ENCODE data around the gene IL4I1. TPM values are rescaled to one million over a fixed set of nuclear protein-coding genes. Genes with fewer than 3 reads are reported as not detected.

Gene IL4I1
- polyA plus RNA-seq, 1 experiment = 0.30 TPM

- Histone ChIP-seq H3K9me3 (ENCODE audit: control insufficient read depth, insufficient read depth, low read length) (no peaks in the 10 kb centered on the region; the same call in 1 of the 2 replicates), H3K4me3 (ENCODE audit: low read depth, low read length) (no peak overlapping the region), H3K27ac (ENCODE audit: low read depth, low read length) (no peak overlapping the region), H3K27me3 (ENCODE audit: control insufficient read depth, insufficient read depth, low read length) (no peaks in the 10 kb centered on the region)
- no peak for TF ChIP-seq CTCF (IDR thresholded peaks at IDR 0.05; ENCODE audit: low read depth, low read length)
- CTCF ChIA-PET = no interaction called here
- no peak for DNase-seq (ENCODE audit: low read depth, low spot score)
- POLR2A ChIA-PET = interaction anchor here (1.2 kb wide), 1 partner anchor 52 kb away, joined by 3 read pairs; no protein-coding TSS in a partner anchor
These were observed 34.9 kb downstream of the IL4I1 start for GRCh38 chr19:49861541-49862378.

GRCh38 chr19:49861107-49861506, 35.6 kb downstream of the IL4I1 start:
- Histone ChIP-seq H3K4me3 (ENCODE audit: low read depth, low read length) (no peak overlapping the region), H3K27ac (ENCODE audit: low read depth, low read length) (no peak overlapping the region), H3K27me3 (ENCODE audit: control insufficient read depth, insufficient read depth, low read length) (no peaks in the 10 kb centered on the region), H3K9me3 (ENCODE audit: control insufficient read depth, insufficient read depth, low read length) (no peaks in the 10 kb centered on the region; the same call in 1 of the 2 replicates)
- ChIA-PET CTCF (no interaction called here), POLR2A (interaction anchor here (1.1 to 1.2 kb wide), 2 partner anchors 8 to 51 kb away, joined by 3 read pairs; no protein-coding TSS in a partner anchor)
- no peak for TF ChIP-seq CTCF (IDR thresholded peaks at IDR 0.05; ENCODE audit: low read depth, low read length)
- DNase-seq (ENCODE audit: low read depth, low spot score) = no peak

- Histone ChIP-seq H3K4me3 (ENCODE audit: low read depth, low read length) (no peak overlapping the region), H3K9me3 (ENCODE audit: control insufficient read depth, insufficient read depth, low read length) (no peaks in the 10 kb centered on the region; the same call in 1 of the 2 replicates), H3K27me3 (ENCODE audit: control insufficient read depth, insufficient read depth, low read length) (no peaks in the 10 kb centered on the region), H3K27ac (ENCODE audit: low read depth, low read length) (no peak overlapping the region)
- ChIA-PET CTCF (no interaction called here), POLR2A (interaction anchor here (1.1 to 1.2 kb wide), 2 partner anchors 9 to 51 kb away, joined by 3 read pairs; no protein-coding TSS in a partner anchor)
- no peak for TF ChIP-seq CTCF (IDR thresholded peaks at IDR 0.05; ENCODE audit: low read depth, low read length)
- DNase-seq (ENCODE audit: low read depth, low spot score) = no peak
These were observed 36.2 kb downstream of the IL4I1 start for GRCh38 chr19:49860336-49861102.

GRCh38 chr19:49859682-49860335, 36.9 kb downstream of the IL4I1 start:
- TF ChIP-seq CTCF (IDR thresholded peaks at IDR 0.05; ENCODE audit: low read depth, low read length) = no peak
- peak overlapping the region; percentile 47 for H3K27ac ChIP-seq (ENCODE audit: low read depth, low read length)
- POLR2A ChIA-PET = interaction anchor here (1.1 to 1.3 kb wide), 2 partner anchors 9 to 10 kb away, joined by 3 to 4 read pairs; no protein-coding TSS in a partner anchor

More at GRCh38 chr19:49859682-49860335, 36.9 kb downstream of the IL4I1 start:
- no peaks in the 10 kb centered on the region for H3K27me3 ChIP-seq (ENCODE audit: control insufficient read depth, insufficient read depth, low read length)
- H3K9me3 ChIP-seq (ENCODE audit: control insufficient read depth, insufficient read depth, low read length) = no peaks in the 10 kb centered on the region; the same call in 1 of the 2 replicates
- CTCF ChIA-PET = interaction anchor here (1.1 kb wide), 1 partner anchor 9 kb away, joined by 3 read pairs; no protein-coding TSS in a partner anchor
- H3K4me3 ChIP-seq (ENCODE audit: low read depth, low read length) = no peak overlapping the region
- no peak for DNase-seq (ENCODE audit: low read depth, low spot score)
